HL-60 (cell line): ENCODE measurements around the gene C1orf141.

Experiments used
- CTCF ChIP-seq: IDR thresholded peaks from one replicate; pipeline ENCODE4 v1.5.1; 2011; ENCODE audit warnings: low read length, control low read depth, inconsistent platforms; ENCODE audit not compliant: insufficient read depth
- GABPA ChIP-seq: IDR thresholded peaks from 2 replicates; pipeline ENCODE4 v1.6.1; 2012; ENCODE audit warnings: low read depth
- POLR2AphosphoS5 ChIP-seq: IDR thresholded peaks from 2 replicates; pipeline ENCODE4 v1.6.1; 2012; ENCODE audit warnings: low read depth
- REST ChIP-seq: IDR thresholded peaks from 2 replicates; pipeline ENCODE4 v1.6.1; 2012; ENCODE audit warnings: low read depth; ENCODE audit not compliant: insufficient replicate concordance

DNA sequence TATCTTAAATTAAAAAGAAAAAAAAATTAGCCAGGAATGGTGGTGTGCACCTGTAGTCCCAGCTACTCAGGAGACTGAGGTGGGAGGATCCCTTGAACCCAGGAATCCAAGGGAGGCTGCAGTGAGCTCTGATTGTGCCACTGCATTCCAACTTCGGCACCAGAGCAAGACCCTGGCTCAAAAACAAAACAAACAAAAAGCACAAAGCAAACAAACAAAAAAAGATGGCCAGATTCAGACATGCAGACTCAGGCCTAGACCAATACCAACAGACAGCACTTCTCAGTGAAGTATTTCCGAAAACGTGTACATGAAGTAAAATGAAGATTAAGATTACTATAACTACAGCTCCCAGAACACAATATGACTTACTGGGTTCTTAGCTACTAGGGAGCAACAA, 91.4 kb downstream of the C1orf141 start:
- TF ChIP-seq POLR2AphosphoS5 (no peak), CTCF (no peak), GABPA (no peak), REST (no peak)
